ENCODE measurements around the gene MAPK10. TPM values are rescaled to one million over a fixed set of nuclear protein-coding genes. Genes with fewer than 3 reads are reported as not detected.
"Not testable (repeated sequence)": the region's sequence is repeated elsewhere in the genome, so short reads cannot be mapped to it uniquely, and the experiment has no call there.

Gene MAPK10
- total RNA-seq, 2 experiments from 2014 or later: 0.28 to 0.36 TPM

- POLR2A ChIA-PET: no interaction called here
Observed at GRCh38 chr4:86178211-86178610, 181.6 kb downstream of the MAPK10 start.

GRCh38 chr4:86174506-86174905 is 185.3 kb downstream of the MAPK10 start:
- no peaks in the 10 kb centered on the region for H3K4me1 Mint-ChIP-seq (ENCODE audit: low read depth)
- Histone ChIP-seq H3K4me1 (ENCODE audit: insufficient read depth, low read length) (no peaks in the 10 kb centered on the region), H3K27ac (ENCODE audit: low read depth in 1 of 2, low read length in 2 of 2) (no peak overlapping the region), H3K27me3 (ENCODE audit: control insufficient read depth in 1 of 2, insufficient read depth in 2 of 2, low read length in 2 of 2) (peaks cover 0 to 2% of the 10 kb centered on the region in 2 experiments), H3K9me3 (ENCODE audit: control insufficient read depth in 1 of 2, insufficient read depth in 1 of 2, low read length in 2 of 2) (no peaks in the 10 kb centered on the region), H3K4me3 (ENCODE audit: low read length) (no peak overlapping the region), H3K36me3 (ENCODE audit: insufficient read depth, low read length) (no peaks in the 10 kb centered on the region)
- no peaks in the 10 kb centered on the region for H3K36me3 Mint-ChIP-seq (ENCODE audit: low read depth)
- H3K4me3 Mint-ChIP-seq: no peak overlapping the region
- intact Hi-C loops (cut with DNase I, micrococcal nuclease): no loop called here
- no peak overlapping the region for H3K27ac Mint-ChIP-seq
- ChIA-PET CTCF (no interaction called here), POLR2A (no interaction called here)
- H3K9me3 Mint-ChIP-seq: peaks cover 5% of the 10 kb centered on the region
- DNase-seq (no peak), ATAC-seq (ENCODE audit: poor library complexity) (no peak)
- TF ChIP-seq CTCF (IDR thresholded peaks at IDR 0.05): no peak
- H3K27me3 Mint-ChIP-seq: no peaks in the 10 kb centered on the region

More at GRCh38 chr4:86178211-86178610, 181.6 kb downstream of the MAPK10 start:
- H3K27ac Mint-ChIP-seq: no peak overlapping the region
- H3K36me3 ChIP-seq (ENCODE audit: insufficient read depth, low read length): no peaks in the 10 kb centered on the region
- intact Hi-C loops (cut with DNase I, micrococcal nuclease): no loop called here
- H3K27me3 ChIP-seq (ENCODE audit: control insufficient read depth in 1 of 2, insufficient read depth in 2 of 2, low read length in 2 of 2): peaks cover 0 to 2% of the 10 kb centered on the region in 2 experiments
- no peaks in the 10 kb centered on the region for H3K4me1 Mint-ChIP-seq (ENCODE audit: low read depth)
- CTCF ChIA-PET: no interaction called here
- no peak overlapping the region for H3K4me3 ChIP-seq (ENCODE audit: low read length)
- H3K4me1 ChIP-seq (ENCODE audit: insufficient read depth, low read length): no peaks in the 10 kb centered on the region
- no peak overlapping the region for H3K27ac ChIP-seq (ENCODE audit: low read depth in 1 of 2, low read length in 2 of 2)
- H3K9me3 ChIP-seq (ENCODE audit: control insufficient read depth in 1 of 2, insufficient read depth in 1 of 2, low read length in 2 of 2): no peaks in the 10 kb centered on the region
- H3K36me3 Mint-ChIP-seq (ENCODE audit: low read depth): no peaks in the 10 kb centered on the region
- DNase-seq (no peak), ATAC-seq (ENCODE audit: poor library complexity) (no peak)
- H3K27me3 Mint-ChIP-seq: no peaks in the 10 kb centered on the region
- H3K9me3 Mint-ChIP-seq: peaks cover 7% of the 10 kb centered on the region
- no peak for TF ChIP-seq CTCF (IDR thresholded peaks at IDR 0.05)
- no peak overlapping the region for H3K4me3 Mint-ChIP-seq

GRCh38 chr4:86168335-86168734 is 191.5 kb downstream of the MAPK10 start:
- H3K27ac Mint-ChIP-seq; H3K36me3 Mint-ChIP-seq (ENCODE audit: low read depth); H3K27me3 Mint-ChIP-seq; H3K36me3 ChIP-seq (ENCODE audit: insufficient read depth, low read length); intact Hi-C loops (cut with DNase I, micrococcal nuclease); H3K4me1 ChIP-seq (ENCODE audit: insufficient read depth, low read length); H3K27me3 ChIP-seq (ENCODE audit: control insufficient read depth in 1 of 2, insufficient read depth in 2 of 2, low read length in 2 of 2); H3K9me3 ChIP-seq (ENCODE audit: control insufficient read depth in 1 of 2, insufficient read depth in 1 of 2, low read length in 2 of 2); CTCF ChIA-PET; H3K9me3 Mint-ChIP-seq; H3K4me3 ChIP-seq (ENCODE audit: low read length); H3K4me1 Mint-ChIP-seq (ENCODE audit: low read depth); POLR2A ChIA-PET; DNase-seq; H3K4me3 Mint-ChIP-seq; H3K27ac ChIP-seq (ENCODE audit: low read depth in 1 of 2, low read length in 2 of 2); ATAC-seq (ENCODE audit: poor library complexity): not testable (repeated sequence)

- H3K27me3 Mint-ChIP-seq: no peaks in the 10 kb centered on the region
- no peaks in the 10 kb centered on the region for H3K27me3 ChIP-seq (ENCODE audit: control insufficient read depth in 1 of 2, insufficient read depth in 2 of 2, low read length in 2 of 2)
- H3K4me3 Mint-ChIP-seq: no peak overlapping the region
- DNase-seq (no peak), ATAC-seq (ENCODE audit: poor library complexity) (no peak)
- no peaks in the 10 kb centered on the region for H3K36me3 Mint-ChIP-seq (ENCODE audit: low read depth)
- H3K4me3 ChIP-seq (ENCODE audit: low read length): no peak overlapping the region
- no peak for TF ChIP-seq CTCF (IDR thresholded peaks at IDR 0.05)
- no peak overlapping the region for H3K27ac ChIP-seq (ENCODE audit: low read depth in 1 of 2, low read length in 2 of 2)
- peaks cover 3% of the 10 kb centered on the region for H3K9me3 Mint-ChIP-seq
- ChIA-PET CTCF (no interaction called here), POLR2A (no interaction called here)
- H3K9me3 ChIP-seq (ENCODE audit: control insufficient read depth in 1 of 2, insufficient read depth in 1 of 2, low read length in 2 of 2): no peaks in the 10 kb centered on the region
- H3K4me1 Mint-ChIP-seq (ENCODE audit: low read depth): no peaks in the 10 kb centered on the region
- H3K36me3 ChIP-seq (ENCODE audit: insufficient read depth, low read length): no peaks in the 10 kb centered on the region
- no peaks in the 10 kb centered on the region for H3K4me1 ChIP-seq (ENCODE audit: insufficient read depth, low read length)
- H3K27ac Mint-ChIP-seq: no peak overlapping the region
- intact Hi-C loops (cut with DNase I, micrococcal nuclease): no loop called here
Observed at GRCh38 chr4:86160426-86160825, 199.4 kb downstream of the MAPK10 start.
